Measurements from ENCODE around the gene PDCD6IP.

The PDCD6IP gene

GRCh38 chr3:33858131-33858530 lies 59.7 kb downstream of the PDCD6IP start:
- no peak for DNase-seq (ENCODE audit: low read depth, low spot score)
- POLR2A ChIA-PET = no interaction called here
- H3K4me3 ChIP-seq (ENCODE audit: low read depth, low read length) = no peak overlapping the region
- CTCF ChIA-PET = no interaction called here
- TF ChIP-seq CTCF (IDR thresholded peaks at IDR 0.05; ENCODE audit: insufficient read depth, low read length, missing control alignments) = no peak

GRCh38 chr3:33860373-33861050 lies 62.1 kb downstream of the PDCD6IP start:
- TF ChIP-seq CTCF (IDR thresholded peaks at IDR 0.05; ENCODE audit: insufficient read depth, low read length, missing control alignments) = no peak
- no peak overlapping the region for H3K4me3 ChIP-seq (ENCODE audit: low read depth, low read length)
- ChIA-PET CTCF (interaction anchor here (0.6 to 1.3 kb wide), 3 partner anchors 15 to 23 kb away, joined by 3 to 7 read pairs (median 4); no protein-coding TSS in a partner anchor), POLR2A (no interaction called here)
- DNase-seq (ENCODE audit: low read depth, low spot score) = no peak

GRCh38 chr3:33865133-33865532 lies 66.7 kb downstream of the PDCD6IP start:
- no peak overlapping the region for H3K4me3 ChIP-seq (ENCODE audit: low read depth, low read length)
- DNase-seq (ENCODE audit: low read depth, low spot score) = no peak
- CTCF ChIA-PET = no interaction called here
- TF ChIP-seq CTCF (IDR thresholded peaks at IDR 0.05; ENCODE audit: insufficient read depth, low read length, missing control alignments) = no peak
- POLR2A ChIA-PET = no interaction called here

- DNase-seq (ENCODE audit: low read depth, low spot score) = no peak
- TF ChIP-seq CTCF (IDR thresholded peaks at IDR 0.05; ENCODE audit: insufficient read depth, low read length, missing control alignments) = no peak
- POLR2A ChIA-PET = no interaction called here
- H3K4me3 ChIP-seq (ENCODE audit: low read depth, low read length) = no peak overlapping the region
- CTCF ChIA-PET = no interaction called here
These were observed 69.9 kb downstream of the PDCD6IP start for GRCh38 chr3:33868309-33868708.

- no peak for TF ChIP-seq CTCF (IDR thresholded peaks at IDR 0.05; ENCODE audit: insufficient read depth, low read length, missing control alignments)
- DNase-seq (ENCODE audit: low read depth, low spot score) = no peak
- no peak overlapping the region for H3K4me3 ChIP-seq (ENCODE audit: low read depth, low read length)
- CTCF ChIA-PET = interaction anchor here (1.3 kb wide), 1 partner anchor 14 kb away, joined by 4 read pairs; no protein-coding TSS in a partner anchor
- POLR2A ChIA-PET = no interaction called here
These were observed 71.5 kb downstream of the PDCD6IP start for GRCh38 chr3:33869977-33870376.

GRCh38 chr3:33874815-33875214 lies 76.4 kb downstream of the PDCD6IP start:
- H3K4me3 ChIP-seq (ENCODE audit: low read depth, low read length) = no peak overlapping the region
- ChIA-PET POLR2A (no interaction called here), CTCF (interaction anchor here (1.2 to 4.9 kb wide), 4 partner anchors 8 to 386 kb away, joined by 3 to 31 read pairs (median 4); no protein-coding TSS in a partner anchor)
- DNase-seq (ENCODE audit: low read depth, low spot score) = no peak
- TF ChIP-seq CTCF (IDR thresholded peaks at IDR 0.05; ENCODE audit: insufficient read depth, low read length, missing control alignments) = no peak

Measured in AG04449 (cell line).